Neural cell (in vitro differentiated cells): ENCODE data around the gene NR4A3. TPM values are rescaled to one million over a fixed set of nuclear protein-coding genes. Genes with fewer than 3 reads are reported as not detected.

Source experiments
- H2AFZ ChIP-seq: fragments of 200-600, 300-800 bp; sonication (generic), shearing (Covaris generic); 2 replicates; pipeline ENCODE4 v1.6.0; 2014; ENCODE audit warnings: low read depth, mild to moderate bottlenecking, antibody characterized with exemption, low read length, moderate library complexity
- H3F3A ChIP-seq: fragments of 200-600 bp; shearing (Covaris generic); 2 replicates; pipeline ENCODE4 v1.6.1; 2016; ENCODE audit warnings: mild to moderate bottlenecking, moderate library complexity, mixed read lengths, antibody characterized with exemption, low read length; ENCODE audit not compliant: insufficient read depth, poor library complexity, severe bottlenecking
- H3K27ac ChIP-seq: fragments of 200-600, 300-800 bp; sonication (generic), shearing (Covaris generic); 2 replicates; pipeline ENCODE4 v1.5.1; 2014; ENCODE audit warnings: mild to moderate bottlenecking, low read length, moderate library complexity
- H3K27me3 ChIP-seq: fragments of 300-800, 200-600 bp; sonication (generic), shearing (Covaris generic); 2 replicates; pipeline ENCODE4 v1.6.0; 2014; ENCODE audit warnings: mild to moderate bottlenecking, low read depth, low read length, moderate library complexity; ENCODE audit not compliant: insufficient read depth
- H3K36me3 ChIP-seq: fragments of 300-800, 200-600 bp; sonication (generic), shearing (Covaris generic); 2 replicates; pipeline ENCODE4 v1.5.1; 2014; ENCODE audit warnings: mild to moderate bottlenecking, antibody characterized with exemption, low read length, moderate library complexity; ENCODE audit not compliant: insufficient read depth
- H3K4me2 ChIP-seq: fragments of 300-800, 200-600 bp; sonication (generic), shearing (Covaris generic); 2 replicates; pipeline ENCODE4 v1.6.0; 2014; ENCODE audit warnings: mild to moderate bottlenecking, low read length
- H3K4me3 ChIP-seq: fragments of 300-800, 200-600 bp; sonication (generic), shearing (Covaris generic); 2 replicates; pipeline ENCODE4 v1.5.1; 2014; ENCODE audit warnings: mild to moderate bottlenecking, low read length, moderate library complexity
- H3K79me2 ChIP-seq: fragments of 200-600 bp; shearing (Covaris generic); replicated peaks from 2 replicates; pipeline ENCODE4 v1.6.0; 2014; ENCODE audit warnings: mild to moderate bottlenecking, low read length, moderate library complexity; ENCODE audit not compliant: insufficient read depth
- H3K9ac ChIP-seq: fragments of 300-800, 200-600 bp; sonication (generic), shearing (Covaris generic); 2 replicates; pipeline ENCODE4 v1.6.1; 2016; ENCODE audit warnings: mild to moderate bottlenecking, low read length, mixed read lengths
- H3K9me2 ChIP-seq: fragments of 200-600 bp; shearing (Covaris generic); 2 replicates; pipeline ENCODE4 v1.6.1; 2016; ENCODE audit warnings: mild to moderate bottlenecking, low read length, mixed read lengths; ENCODE audit not compliant: insufficient read depth
- H3K9me3 ChIP-seq: fragments of 200-600, 300-800 bp; sonication (generic), shearing (Covaris generic); 2 replicates; pipeline ENCODE4 v1.6.1; 2016; ENCODE audit warnings: mild to moderate bottlenecking, mixed run types, low read length, moderate library complexity, mixed read lengths
- H4K20me1 ChIP-seq: fragments of 200-600 bp; shearing (Covaris generic); 2 replicates; pipeline ENCODE4 v1.6.1; 2016; ENCODE audit warnings: mild to moderate bottlenecking, mixed run types; ENCODE audit not compliant: insufficient read depth
- CTCF ChIP-seq: fragments of 450-650 bp; IDR thresholded peaks from 2 replicates; pipeline ENCODE4 v1.5.1; 2014; ENCODE audit warnings: antibody characterized with exemption, mild to moderate bottlenecking, moderate library complexity; ENCODE audit not compliant: poor library complexity, severe bottlenecking
- EP300 ChIP-seq: fragments of 450-650 bp; conservative IDR thresholded peaks from 2 replicates; pipeline ENCODE4 v1.6.1; 2014; ENCODE audit warnings: antibody characterized with exemption, mild to moderate bottlenecking, moderate library complexity; ENCODE audit not compliant: poor library complexity, severe bottlenecking
- EZH2 ChIP-seq: fragments of 200-600, 300-800 bp; shearing (Covaris generic), sonication (generic); IDR thresholded peaks from 2 replicates; pipeline ENCODE4 v1.6.1; 2014; ENCODE audit warnings: antibody characterized with exemption, low read length, borderline replicate concordance, mild to moderate bottlenecking; ENCODE audit not compliant: insufficient read depth, poor library complexity, severe bottlenecking
- MXI1 ChIP-seq: fragments of 450-650 bp; conservative IDR thresholded peaks from 2 replicates; pipeline ENCODE4 v1.6.1; 2014; ENCODE audit warnings: antibody characterized with exemption, mild to moderate bottlenecking; ENCODE audit not compliant: poor library complexity, severe bottlenecking
- POLR2AphosphoS5 ChIP-seq: IDR thresholded peaks from 2 replicates; pipeline ENCODE4 v1.6.1; 2012
- RAD21 ChIP-seq: fragments of 450-650 bp; conservative IDR thresholded peaks from 2 replicates; pipeline ENCODE4 v1.6.1; 2014; ENCODE audit warnings: antibody characterized with exemption, mild to moderate bottlenecking, moderate library complexity
- REST ChIP-seq: IDR thresholded peaks from 2 replicates; pipeline ENCODE4 v1.6.1; 2012; ENCODE audit warnings: borderline replicate concordance
- SMC3 ChIP-seq: fragments of 450-650 bp; conservative IDR thresholded peaks from 2 replicates; pipeline ENCODE4 v1.6.1; 2014; ENCODE audit warnings: antibody characterized with exemption, mild to moderate bottlenecking, moderate library complexity; ENCODE audit not compliant: poor library complexity
- TAF1 ChIP-seq: IDR thresholded peaks from 2 replicates; pipeline ENCODE4 v1.6.1; 2012; ENCODE audit warnings: low read depth
- polyA plus RNA-seq: library from polyadenylated mRNA; depleted of rRNA; stranded (reverse); fragments of >200 nt; gene quantifications from 2 replicates; pipeline ENCODE4 v1.2.3, GENCODE V29; 2014

Gene NR4A3
- polyA plus RNA-seq, 1 donor from 2014 or later: 2.7 TPM

- H2AFZ ChIP-seq: no peak overlapping the region
- H3K4me3 ChIP-seq: peak overlapping the region; percentile 73
- TF ChIP-seq MXI1 (no peak), CTCF (no peak), REST (no peak), EP300 (no peak), SMC3 (no peak), TAF1 (no peak), EZH2 (no peak)
- H3K9me2 ChIP-seq: no peaks in the 10 kb centered on the region
- no peaks in the 10 kb centered on the region for H3K79me2 ChIP-seq
- H3K27ac ChIP-seq: no peak overlapping the region
- H3K4me2 ChIP-seq: peak overlapping the region; percentile 14
- no peaks in the 10 kb centered on the region for H4K20me1 ChIP-seq
- no peaks in the 10 kb centered on the region for H3F3A ChIP-seq
- H3K27me3 ChIP-seq: peaks cover 5% of the 10 kb centered on the region
- no peaks in the 10 kb centered on the region for H3K9me3 ChIP-seq
- peak overlapping the region; percentile 57 for H3K9ac ChIP-seq
- no peaks in the 10 kb centered on the region for H3K36me3 ChIP-seq
Observed at GRCh38 chr9:99907208-99907532, 85.5 kb downstream of the NR4A3 start.

GRCh38 chr9:99911600-99911999 lies 89.9 kb downstream of the NR4A3 start:
- no peak for TF ChIP-seq POLR2AphosphoS5
- TF ChIP-seq RAD21: no peak
- TF ChIP-seq EP300: no peak
- TF ChIP-seq TAF1: no peak
- no peak for TF ChIP-seq EZH2
- no peak for TF ChIP-seq REST
- Histone ChIP-seq H3K4me3 (no peak overlapping the region), H4K20me1 (no peaks in the 10 kb centered on the region), H3K4me2 (no peak overlapping the region), H3F3A (no peaks in the 10 kb centered on the region), H2AFZ (no peak overlapping the region), H3K27me3 (peaks cover 4% of the 10 kb centered on the region), H3K27ac (no peak overlapping the region), H3K36me3 (no peaks in the 10 kb centered on the region), H3K9me3 (no peaks in the 10 kb centered on the region), H3K9me2 (no peaks in the 10 kb centered on the region), H3K9ac (no peak overlapping the region), H3K79me2 (no peaks in the 10 kb centered on the region)

Other genes starting within 250 kb of the NR4A3 start
- gene STX17, start 84.8 kb downstream of the NR4A3 start, polyA plus RNA-seq: 3.0 and 3.3 TPM in 2 replicates